ENCODE results near the gene KCNJ4.

DNA sequence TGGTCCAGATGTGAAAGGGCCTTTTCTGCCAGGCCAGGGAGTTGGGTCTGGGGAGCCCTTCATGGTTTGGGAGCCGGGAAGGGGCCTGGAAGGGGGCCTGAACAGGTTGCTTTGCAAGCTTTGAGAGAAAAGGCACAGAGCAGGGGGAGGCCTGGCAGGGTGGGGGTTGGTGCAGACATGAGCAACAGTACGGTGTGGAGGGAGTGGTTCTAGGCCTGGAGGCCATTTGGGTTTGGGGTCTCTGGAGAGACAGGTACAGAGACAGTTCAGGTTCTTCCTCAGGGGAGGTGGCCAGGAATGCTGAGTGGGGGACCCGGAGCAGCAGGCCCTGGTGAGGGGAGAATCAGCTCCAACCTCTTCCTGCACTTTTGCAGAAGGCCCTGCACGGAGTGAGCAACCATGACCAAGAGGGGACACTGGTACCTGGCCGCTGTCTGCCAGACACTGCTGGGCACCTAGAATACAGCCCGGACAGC is 14.3 kb upstream of the KCNJ4 start:
- TF ChIP-seq EP300 (IDR thresholded peaks at IDR 0.05) (no peak), POLR2A (IDR thresholded peaks at IDR 0.05) (no peak)
- TF ChIP-seq, protein P1, sequence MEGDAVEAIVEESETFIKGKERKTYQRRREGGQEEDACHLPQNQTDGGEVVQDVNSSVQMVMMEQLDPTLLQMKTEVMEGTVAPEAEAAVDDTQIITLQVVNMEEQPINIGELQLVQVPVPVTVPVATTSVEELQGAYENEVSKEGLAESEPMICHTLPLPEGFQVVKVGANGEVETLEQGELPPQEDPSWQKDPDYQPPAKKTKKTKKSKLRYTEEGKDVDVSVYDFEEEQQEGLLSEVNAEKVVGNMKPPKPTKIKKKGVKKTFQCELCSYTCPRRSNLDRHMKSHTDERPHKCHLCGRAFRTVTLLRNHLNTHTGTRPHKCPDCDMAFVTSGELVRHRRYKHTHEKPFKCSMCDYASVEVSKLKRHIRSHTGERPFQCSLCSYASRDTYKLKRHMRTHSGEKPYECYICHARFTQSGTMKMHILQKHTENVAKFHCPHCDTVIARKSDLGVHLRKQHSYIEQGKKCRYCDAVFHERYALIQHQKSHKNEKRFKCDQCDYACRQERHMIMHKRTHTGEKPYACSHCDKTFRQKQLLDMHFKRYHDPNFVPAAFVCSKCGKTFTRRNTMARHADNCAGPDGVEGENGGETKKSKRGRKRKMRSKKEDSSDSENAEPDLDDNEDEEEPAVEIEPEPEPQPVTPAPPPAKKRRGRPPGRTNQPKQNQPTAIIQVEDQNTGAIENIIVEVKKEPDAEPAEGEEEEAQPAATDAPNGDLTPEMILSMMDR (IDR thresholded peaks at IDR 0.05) = no peak

Data from tibial nerve (tissue), 4 donors.